ENCODE measurements around the gene SPATA6.

SPATA6 gene

DNA sequence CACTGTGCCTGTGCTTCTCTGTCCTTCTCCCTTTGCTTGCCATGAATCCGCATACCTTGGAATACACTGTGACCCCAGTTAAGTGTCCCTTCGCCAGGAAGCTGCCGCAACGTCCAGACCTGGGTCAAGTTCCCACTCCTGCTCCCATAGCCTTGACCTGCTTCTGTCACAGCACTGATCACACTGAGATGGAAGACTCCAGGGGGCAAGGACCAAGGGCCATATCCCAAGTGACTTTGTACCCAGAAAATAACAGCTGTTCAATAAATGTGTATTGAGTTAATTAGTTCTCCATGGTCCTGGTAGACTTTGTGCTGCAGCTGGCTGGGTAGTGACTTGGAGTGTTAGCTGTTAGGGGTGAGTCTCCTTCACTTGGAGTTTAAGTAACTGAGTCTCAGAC is 223.6 kb downstream of the SPATA6 start:
- DNase-seq = no peak

DNA sequence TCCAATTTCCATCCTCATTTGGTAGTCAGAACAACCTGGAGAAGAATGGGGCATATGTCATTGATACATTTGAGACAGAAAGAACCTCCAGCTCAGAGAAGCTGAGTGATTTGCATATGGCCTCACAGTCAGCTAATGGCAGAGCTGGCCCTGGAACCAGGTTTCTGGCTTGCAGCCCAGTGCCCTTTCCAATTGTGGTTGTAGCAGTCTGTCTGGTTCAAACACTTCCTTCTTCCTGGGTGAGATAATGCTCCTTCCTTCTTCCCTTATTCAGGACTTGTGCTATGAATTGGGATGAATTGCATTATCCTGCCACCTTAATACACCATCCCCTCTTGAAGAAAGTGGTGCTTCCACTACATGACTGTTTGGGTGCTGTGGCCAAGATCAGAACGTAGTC is 225.3 kb downstream of the SPATA6 start:
- DNase-seq = no peak
